Breast epithelium (tissue), 4 donors: Measurements from ENCODE around the gene POU6F1. TPM values are rescaled to one million over a fixed set of nuclear protein-coding genes. Genes with fewer than 3 reads are reported as not detected.

Experiments
- DNase-seq, 2 donors: peaks; one replicate each; pipeline ENCODE4 v3.0.0-alpha.2; 2019; ENCODE audit warnings: low spot score in 2 of 2
- H3K27ac ChIP-seq, 2 donors: fragments of 200-600 bp; sonication (generic) in 1 of 2; one replicate each; pipeline ENCODE4 v1.5.1; 2016 to 2019; ENCODE audit warnings: mild to moderate bottlenecking in 1 of 2
- H3K27me3 ChIP-seq, 2 donors: fragments of 200-600 bp; sonication (generic) in 1 of 2; one replicate each; pipeline versions ENCODE4 v1.5.1 to v1.6.0; 2017 to 2019; ENCODE audit warnings: control low read depth in 1 of 2, mild to moderate bottlenecking in 1 of 2
- H3K36me3 ChIP-seq: fragments of 200-600 bp; one replicate; pipeline ENCODE4 v1.5.1; 2019
- H3K4me1 ChIP-seq, 2 donors: fragments of 200-600 bp; sonication (generic); one replicate each; pipeline ENCODE4 v1.5.1; 2016 to 2019; ENCODE audit warnings: control low read depth in 1 of 2
- H3K4me3 ChIP-seq, 3 donors: fragments of 200-600 bp; sonication (generic); 1 replicate in 2 of 3; 2 replicates in 1 of 3; pipeline ENCODE4 v1.5.1; 2016 to 2019; ENCODE audit warnings: mild to moderate bottlenecking in 3 of 3, moderate library complexity in 2 of 3
- H3K9me3 ChIP-seq, 2 donors: fragments of 200-600 bp; sonication (generic) in 1 of 2; one replicate each; pipeline ENCODE4 v1.5.1; 2016 to 2019; ENCODE audit warnings: control low read depth in 1 of 2
- CTCF ChIP-seq, 3 donors: fragments of 450-650 bp; IDR thresholded peaks; one replicate each; pipeline ENCODE4 v1.5.1; 2016 to 2017; ENCODE audit warnings: antibody characterized with exemption in 3 of 3, mild to moderate bottlenecking in 3 of 3, moderate library complexity in 3 of 3
- POLR2A ChIP-seq: fragments of 450-650 bp; IDR thresholded peaks from one replicate; pipeline ENCODE4 v1.6.1; 2016; ENCODE audit warnings: antibody characterized with exemption, mild to moderate bottlenecking, moderate library complexity
- POLR2AphosphoS5 ChIP-seq, 3 donors: sonication (generic); formaldehyde crosslinking; IDR thresholded peaks; one replicate each; pipeline ENCODE4 v1.6.1; 2017; ENCODE audit warnings: antibody characterized with exemption in 3 of 3
- intact Hi-C: fragments of 100-400 bp; cut with DNase I; formaldehyde crosslinking; loops from one replicate; pipeline ENCODE4 v1.15.1; 2023; ENCODE audit warnings: low total_unique reads
- total RNA-seq, 3 donors: library from RNA; depleted of rRNA; stranded (reverse); fragments of >200 nt; gene quantifications; one replicate each; pipeline ENCODE4 v1.1.0, GENCODE V29; 2016

The POU6F1 gene
- total RNA-seq, 3 donors from 2014 or later: 10.5 to 23.3 (median 15.2) TPM

- Histone ChIP-seq H3K9me3 (no peaks in the 10 kb centered on the region), H3K4me1 (no peaks in the 10 kb centered on the region), H3K27me3 (no peaks in the 10 kb centered on the region), H3K36me3 (no peaks in the 10 kb centered on the region), H3K27ac (no peak overlapping the region), H3K4me3 (no peak overlapping the region)
- no peak for DNase-seq
- intact Hi-C loops: no loop called here
- TF ChIP-seq POLR2A: no peak
- TF ChIP-seq CTCF (IDR thresholded peaks at IDR 0.05): no peak
- no peak for TF ChIP-seq POLR2AphosphoS5 (IDR thresholded peaks at IDR 0.05)
Observed at GRCh38 chr12:51150777-51151176, 67.1 kb downstream of the POU6F1 start.

GRCh38 chr12:51147309-51147708 lies 70.6 kb downstream of the POU6F1 start:
- Histone ChIP-seq H3K4me1 (no peaks in the 10 kb centered on the region), H3K9me3 (no peaks in the 10 kb centered on the region), H3K36me3 (no peaks in the 10 kb centered on the region), H3K4me3 (no peak overlapping the region), H3K27me3 (no peaks in the 10 kb centered on the region), H3K27ac (no peak overlapping the region)
- intact Hi-C loops: no loop called here
- DNase-seq: no peak
- TF ChIP-seq POLR2AphosphoS5 (IDR thresholded peaks at IDR 0.05) (no peak), POLR2A (no peak), CTCF (IDR thresholded peaks at IDR 0.05) (no peak)

GRCh38 chr12:51139292-51139844 lies 78.5 kb downstream of the POU6F1 start:
- Histone ChIP-seq H3K4me1 (no peaks in the 10 kb centered on the region), H3K36me3 (no peaks in the 10 kb centered on the region), H3K27me3 (no peaks in the 10 kb centered on the region), H3K9me3 (no peaks in the 10 kb centered on the region), H3K27ac (no peak overlapping the region), H3K4me3 (no peak overlapping the region)
- no peak for DNase-seq
- intact Hi-C loops: no loop called here
- no peak for TF ChIP-seq POLR2A
- TF ChIP-seq CTCF (IDR thresholded peaks at IDR 0.05): no peak
- TF ChIP-seq POLR2AphosphoS5 (IDR thresholded peaks at IDR 0.05): no peak

Other genes starting within 250 kb of the POU6F1 start
- gene SLC11A2, start 191.7 kb downstream of the POU6F1 start, total RNA-seq: 100 to 1,000 TPM in 1 of 3 donors, 10 to 100 TPM in 2; 52.2 to 103 (median 91.0) TPM
- 10 to 100 TPM; 63.6 to 92.0 (median 82.1) TPM for gene LETMD1, start 169.7 kb downstream of the POU6F1 start, total RNA-seq
- 10 to 100 TPM; 20.2 to 37.3 (median 35.7) TPM for gene CSRNP2, start 134.5 kb downstream of the POU6F1 start, total RNA-seq
- gene TFCP2, start 44.9 kb downstream of the POU6F1 start, total RNA-seq: 10 to 100 TPM; 14.6 to 22.1 (median 16.4) TPM
- 100 to 1,000 TPM; 318 to 408 (median 330) TPM for gene DAZAP2, start 20.8 kb upstream of the POU6F1 start, total RNA-seq
- gene SMAGP, start 52.4 kb upstream of the POU6F1 start, total RNA-seq: 10 to 100 TPM in 2 of 3 donors, 1 to 10 TPM in 1; 5.8 to 16.1 (median 15.5) TPM
- 1 to 10 TPM; 2.3 to 7.6 (median 6.2) TPM for gene BIN2, start 106.1 kb upstream of the POU6F1 start, total RNA-seq
- gene CELA1, start 128.6 kb upstream of the POU6F1 start, total RNA-seq: not detected
- 10 to 100 TPM in 2 of 3 donors, 1 to 10 TPM in 1; 5.8 to 55.8 (median 48.2) TPM for gene GALNT6, start 173.3 kb upstream of the POU6F1 start, total RNA-seq
- 1 to 10 TPM in 2 of 3 donors, under 1 TPM in 1; 0.64 to 8.3 (median 6.2) TPM for gene SLC4A8, start 206.8 kb upstream of the POU6F1 start, total RNA-seq